ENCODE data around the gene ADAMTSL1. TPM values are rescaled to one million over a fixed set of nuclear protein-coding genes. Genes with fewer than 3 reads are reported as not detected.
"Not testable (repeated sequence)": the region's sequence is repeated elsewhere in the genome, so short reads cannot be mapped to it uniquely, and the experiment has no call there.

ADAMTSL1 gene
- total RNA-seq, 1 donor from 2014 or later = 3.4 TPM

DNA sequence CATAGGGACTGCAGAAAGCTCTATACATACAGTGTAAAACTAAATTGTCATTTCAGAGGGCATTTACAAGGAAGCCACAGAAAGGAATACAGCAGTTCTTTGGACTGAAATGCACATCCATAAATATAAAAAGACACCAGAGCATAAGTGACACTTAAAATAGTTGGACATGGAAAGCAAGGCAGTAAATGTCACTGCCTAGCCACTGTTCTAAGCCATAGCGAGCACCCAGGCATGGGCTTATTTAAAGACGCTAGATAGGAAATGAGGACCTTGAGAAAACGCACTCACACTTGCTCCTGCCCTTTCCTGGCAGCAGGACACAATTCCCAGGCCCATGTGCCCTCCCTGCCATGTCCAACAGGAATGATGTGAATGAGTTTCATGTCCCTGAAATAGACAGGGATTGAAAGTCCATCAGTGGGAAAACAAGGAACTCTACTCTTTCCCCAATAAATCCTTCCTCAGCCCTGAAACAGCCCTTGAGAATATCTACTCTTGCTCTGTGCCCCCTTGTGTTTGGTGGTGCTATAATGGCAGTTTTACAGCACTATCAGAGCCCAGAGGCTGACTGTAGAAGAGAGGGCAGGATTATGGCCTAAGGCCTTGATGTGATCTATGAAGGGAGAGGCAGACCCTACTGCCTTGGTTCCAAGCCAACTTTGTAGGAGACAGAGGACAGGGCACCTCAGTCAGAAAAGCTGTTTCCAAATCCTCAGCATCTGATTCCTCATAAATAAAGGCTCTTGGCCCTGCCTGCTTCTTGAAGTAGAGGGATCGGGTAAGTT lies 376.1 kb downstream of the ADAMTSL1 start:
- DNase-seq (ENCODE audit: low spot score) = no peak

DNA sequence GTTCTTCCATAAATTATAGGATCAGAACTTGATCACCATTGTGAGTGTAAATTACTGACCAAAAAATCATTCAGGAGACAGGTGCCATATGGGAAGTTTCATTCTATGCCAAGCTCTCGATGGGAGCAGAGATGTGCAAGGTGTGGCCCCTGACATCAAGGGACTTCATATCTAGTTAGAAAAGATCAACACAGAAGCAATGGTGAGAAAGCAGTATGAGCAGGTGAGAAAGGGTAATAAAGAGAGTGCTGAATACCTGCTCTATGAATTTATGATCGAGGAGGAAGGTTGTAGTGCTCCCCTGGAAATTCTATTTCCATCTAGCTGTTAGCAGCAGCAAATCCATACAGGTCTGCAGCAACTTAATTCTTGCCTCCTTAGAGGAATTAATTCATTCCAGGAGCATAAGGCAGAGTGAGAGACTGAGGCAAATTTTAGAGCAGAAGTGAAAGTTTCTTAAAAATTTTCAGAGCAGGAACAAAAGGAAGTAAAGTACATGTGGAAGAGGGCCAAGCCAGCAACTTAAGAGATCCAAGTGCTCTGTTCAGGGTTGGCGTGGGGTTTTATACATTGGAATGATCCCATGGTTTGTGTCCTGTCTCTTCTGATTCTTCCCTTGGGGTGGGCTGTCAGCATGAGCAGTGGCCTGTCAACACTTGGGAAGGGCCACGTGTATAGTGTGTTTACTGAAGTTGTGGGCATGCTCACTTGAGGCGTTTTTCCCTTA lies 377.3 kb downstream of the ADAMTSL1 start:
- DNase-seq (ENCODE audit: low spot score) = no peak

GRCh38 chr9:18855656-18856055 lies 381.7 kb downstream of the ADAMTSL1 start:
- no peak for DNase-seq (ENCODE audit: low spot score)

DNA sequence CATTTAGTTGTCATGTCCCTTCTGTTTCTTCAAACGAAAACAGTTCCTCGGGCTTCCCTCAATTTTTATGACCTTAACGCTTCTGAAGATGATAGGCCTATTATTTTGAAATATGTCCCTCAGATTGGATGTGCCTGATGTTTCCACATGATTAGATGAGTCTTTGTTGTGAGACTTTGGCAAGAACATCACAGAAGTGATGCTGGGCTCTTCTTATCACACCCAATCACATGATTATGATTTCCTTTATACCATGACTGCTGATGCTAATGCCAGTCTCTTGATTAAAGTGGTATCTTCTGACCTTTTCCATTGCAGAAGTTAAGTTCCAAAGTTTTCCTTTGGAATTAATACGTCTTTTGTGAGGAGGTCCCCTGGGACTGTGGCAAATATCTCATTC lies 383.4 kb downstream of the ADAMTSL1 start:
- no peak for DNase-seq (ENCODE audit: low spot score)

GRCh38 chr9:18857769-18858168 lies 383.8 kb downstream of the ADAMTSL1 start:
- no peak for DNase-seq (ENCODE audit: low spot score)

DNA sequence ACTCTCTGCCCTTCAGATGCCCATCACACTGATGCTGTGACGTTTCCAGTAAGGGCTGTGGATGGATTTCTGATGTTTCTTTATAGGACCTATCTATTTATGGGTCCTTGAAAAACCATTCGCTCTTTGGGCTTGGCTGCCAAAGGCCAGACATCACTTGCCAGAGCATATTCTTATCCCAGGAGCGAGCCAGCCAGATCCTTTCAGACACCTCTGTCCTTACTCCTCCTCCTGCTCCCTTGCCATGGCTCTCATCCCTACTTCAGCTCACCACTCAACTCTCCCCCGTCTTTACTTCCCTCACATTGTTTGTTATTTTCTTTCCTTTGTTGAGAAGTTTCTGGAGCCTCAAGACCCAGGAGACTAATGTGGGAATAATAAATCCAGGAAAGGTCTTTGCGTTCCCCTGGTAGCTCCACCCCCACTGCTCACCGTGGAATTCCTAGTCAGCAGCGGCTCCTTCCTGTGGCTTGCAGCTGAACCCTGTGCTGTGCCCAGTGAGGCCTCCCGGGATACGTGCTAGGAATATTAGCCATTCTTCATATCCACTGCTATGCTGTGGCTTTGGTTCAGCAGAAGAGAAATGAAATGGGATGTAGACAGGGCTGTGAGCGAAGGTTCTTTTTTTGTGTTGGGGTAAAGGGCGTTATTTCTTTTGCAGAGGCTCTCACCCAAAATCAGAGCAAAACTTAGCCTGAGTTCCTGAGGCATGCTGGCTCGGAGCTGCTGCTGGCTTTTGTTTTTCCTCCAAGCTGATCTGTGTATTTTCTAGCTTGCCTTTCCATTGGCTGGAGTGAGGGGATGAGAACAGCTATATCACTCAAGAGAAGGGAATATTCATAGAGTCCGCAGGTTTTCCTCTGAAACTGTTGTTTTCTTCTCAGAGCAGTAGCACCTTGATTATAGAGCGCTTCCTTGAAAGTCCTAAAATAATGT lies 387.9 kb downstream of the ADAMTSL1 start:
- no peak for DNase-seq (ENCODE audit: low spot score)

- no peak for DNase-seq (ENCODE audit: low spot score)
Measured at GRCh38 chr9:18863791-18864190, 389.8 kb downstream of the ADAMTSL1 start.

DNA sequence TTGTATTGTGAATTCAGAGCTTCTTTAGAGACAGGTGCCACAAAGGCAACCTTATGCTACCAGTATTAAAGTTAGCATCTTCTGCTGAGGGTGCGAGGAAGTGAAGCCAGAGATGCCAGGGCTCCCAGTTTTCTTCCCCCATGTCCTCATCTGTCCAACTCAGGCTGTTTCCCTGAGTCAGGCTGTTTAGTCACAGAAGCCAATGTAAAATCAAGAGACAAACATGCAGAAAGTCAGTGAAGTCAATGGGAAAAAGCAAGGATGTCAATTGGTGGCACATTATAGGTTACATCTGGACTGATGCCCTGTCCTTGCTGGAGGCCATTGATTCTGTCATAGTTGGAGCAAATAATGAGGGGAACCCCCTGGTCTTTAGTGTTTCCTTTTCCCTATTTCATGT lies 390.6 kb downstream of the ADAMTSL1 start:
- DNase-seq (ENCODE audit: low spot score) = no peak

DNA sequence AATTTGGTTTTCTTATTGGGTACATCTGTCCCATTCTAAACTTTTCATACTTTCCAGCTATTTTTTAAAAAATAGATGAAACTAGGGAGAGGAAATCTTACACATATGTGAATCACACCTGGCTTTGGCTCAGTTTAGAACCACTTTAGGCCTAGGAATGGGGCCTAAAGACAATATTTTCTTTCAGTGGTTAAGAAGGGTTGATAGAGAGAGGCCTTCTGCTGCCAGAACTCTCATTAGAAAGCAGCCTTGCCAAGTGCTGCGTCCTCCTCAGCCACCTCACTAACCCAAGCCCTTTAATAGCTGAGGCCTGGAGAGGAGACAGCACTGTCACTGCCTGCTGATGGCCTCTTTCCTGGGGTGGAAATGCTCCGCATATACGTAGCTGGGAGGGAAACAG lies 391.6 kb downstream of the ADAMTSL1 start:
- DNase-seq (ENCODE audit: low spot score) = no peak

DNA sequence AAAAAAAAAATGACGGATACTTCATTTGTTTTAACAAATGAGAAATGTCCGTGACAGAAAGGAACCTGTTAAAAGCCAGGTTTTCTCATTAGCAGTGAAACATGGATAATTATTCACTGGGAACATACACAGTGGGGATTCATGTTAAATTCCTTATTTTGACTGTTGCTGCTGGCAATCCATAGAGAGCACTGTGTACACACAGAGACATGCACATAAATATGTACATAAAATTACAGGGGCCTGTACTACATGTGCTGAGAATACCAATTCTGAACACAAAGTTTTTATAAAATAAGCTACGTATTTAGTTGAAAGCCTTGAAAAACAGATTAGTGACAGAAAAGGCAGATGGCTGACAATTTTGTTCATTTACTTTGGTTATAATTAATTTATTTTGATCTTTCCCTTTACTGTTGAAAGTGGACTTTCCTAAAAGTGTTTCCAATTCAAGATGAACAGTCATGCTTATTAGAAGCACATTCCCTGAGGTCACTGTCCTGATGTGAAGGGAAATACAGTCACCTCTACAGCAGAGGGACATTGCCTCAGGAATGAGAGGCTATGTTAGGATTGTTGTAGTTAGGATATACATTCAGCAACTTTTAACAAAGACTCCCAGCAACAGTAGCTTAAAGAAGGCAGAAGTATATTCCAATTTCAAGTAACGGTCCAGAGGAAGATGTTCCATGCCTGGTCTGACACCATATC lies 392.3 kb downstream of the ADAMTSL1 start:
- DNase-seq (ENCODE audit: low spot score) = no peak

GRCh38 chr9:18869725-18870124 lies 395.8 kb downstream of the ADAMTSL1 start:
- no peak for DNase-seq (ENCODE audit: low spot score)

DNA sequence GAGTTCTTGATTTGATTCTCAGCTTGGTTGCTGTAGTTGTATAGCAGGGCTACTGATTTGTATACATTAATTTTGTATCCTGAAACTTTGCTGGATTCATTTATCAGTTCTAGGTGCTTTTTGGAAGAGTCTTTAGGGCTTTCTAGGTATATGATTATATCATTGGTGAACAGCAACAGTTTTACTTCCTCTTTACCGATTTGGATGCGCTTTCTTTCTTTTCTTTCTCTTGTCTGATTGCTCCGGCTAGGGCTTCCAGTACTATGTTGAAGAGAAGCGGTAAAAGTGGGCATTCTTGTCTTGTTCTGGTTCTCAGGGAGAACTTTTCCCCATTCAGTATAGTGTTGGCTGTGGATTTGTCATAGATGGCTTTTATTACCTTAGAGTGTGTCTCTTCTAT lies 400.1 kb downstream of the ADAMTSL1 start:
- no peak for DNase-seq (ENCODE audit: low spot score)

GRCh38 chr9:18874990-18875389 lies 401.0 kb downstream of the ADAMTSL1 start:
- not testable (repeated sequence) for DNase-seq (ENCODE audit: low spot score)

- no peak for DNase-seq (ENCODE audit: low spot score)
Measured at GRCh38 chr9:18877984-18878383, 404.0 kb downstream of the ADAMTSL1 start.

DNA sequence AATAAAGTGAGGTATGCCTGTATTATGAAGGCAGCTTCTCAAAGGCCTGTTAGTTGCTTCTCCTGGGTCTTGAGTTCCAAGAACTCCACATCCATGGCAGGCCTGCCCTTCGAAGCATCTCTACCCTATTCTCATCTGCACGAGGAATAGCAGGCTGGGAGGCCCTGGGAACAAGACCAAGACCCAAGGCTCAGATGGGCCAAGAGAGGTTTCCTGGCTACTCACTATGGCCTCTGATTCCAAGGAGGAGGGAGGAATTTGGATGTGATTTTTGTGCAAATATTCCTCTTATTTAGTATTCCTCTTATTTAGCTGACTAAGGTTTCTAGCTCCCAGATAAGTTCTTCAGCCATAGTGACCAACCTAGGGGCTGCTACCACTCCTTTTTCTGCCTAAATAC lies 407.8 kb downstream of the ADAMTSL1 start:
- DNase-seq (ENCODE audit: low spot score) = no peak

DNA sequence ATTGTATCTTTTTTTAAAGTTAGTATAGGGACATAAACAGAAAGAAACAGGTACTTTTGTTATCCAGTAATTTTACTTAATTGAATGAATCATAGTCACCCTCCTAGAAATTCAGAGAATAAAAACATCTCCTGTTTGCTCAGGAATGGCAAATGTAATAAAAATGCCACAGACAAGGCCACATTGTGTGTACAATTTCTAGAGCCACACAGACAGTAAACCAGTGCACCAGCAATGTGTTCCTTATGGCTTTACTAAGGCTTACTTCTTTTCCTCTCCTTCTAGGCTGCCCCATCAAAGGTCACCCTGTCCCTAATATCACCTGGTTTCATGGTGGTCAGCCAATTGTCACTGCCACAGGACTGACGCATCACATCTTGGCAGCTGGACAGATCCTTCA lies 413.6 kb downstream of the ADAMTSL1 start:
- DNase-seq (ENCODE audit: low spot score) = no peak

DNA sequence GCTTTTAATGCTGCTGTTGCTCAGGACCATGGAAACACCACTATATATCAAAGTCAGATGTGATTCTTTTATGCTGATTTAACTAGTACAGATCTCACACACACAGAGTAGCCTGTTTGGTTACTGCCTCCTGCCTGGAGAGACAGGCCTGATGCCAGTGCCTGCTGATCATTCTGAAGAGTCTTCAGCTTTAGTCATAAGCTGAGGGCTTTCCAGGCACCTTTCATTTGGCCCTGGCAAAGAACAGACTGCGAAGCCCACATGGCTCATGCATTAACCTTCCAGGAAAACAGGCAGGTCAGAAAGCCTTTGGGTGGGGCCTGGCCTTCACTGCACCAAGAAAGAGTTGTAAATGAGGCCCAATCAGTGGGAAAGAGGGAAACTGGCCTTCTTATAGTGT lies 414.3 kb downstream of the ADAMTSL1 start:
- no peak for DNase-seq (ENCODE audit: low spot score)

- DNase-seq (ENCODE audit: low spot score) = no peak
Measured at GRCh38 chr9:18889550-18889949, 415.6 kb downstream of the ADAMTSL1 start.

DNA sequence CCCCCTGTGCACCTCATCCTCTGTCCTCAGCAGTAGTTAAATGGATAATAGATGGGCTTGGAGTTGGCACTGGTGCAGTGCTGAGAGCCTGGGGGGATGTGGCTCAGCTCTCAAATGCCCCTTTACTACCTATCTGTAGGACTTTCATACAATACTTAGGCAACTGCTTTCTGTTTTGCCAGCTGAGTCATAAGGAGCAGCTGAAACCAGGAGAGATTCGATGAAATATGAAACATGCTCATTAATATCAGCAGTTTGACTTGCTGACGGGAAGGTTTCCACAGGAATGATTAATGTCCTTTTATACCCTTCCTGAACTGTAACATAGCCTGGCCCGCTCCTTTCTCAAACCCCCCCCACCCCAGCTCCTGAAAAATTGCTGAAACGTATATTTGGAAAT lies 416.4 kb downstream of the ADAMTSL1 start:
- no peak for DNase-seq (ENCODE audit: low spot score)

- no peak for DNase-seq (ENCODE audit: low spot score)
Measured at GRCh38 chr9:18891946-18892670, 418.2 kb downstream of the ADAMTSL1 start.

All from mesenteric fat pad (tissue), 1 donor.